Activated T-cell treated with anti-CD3 and anti-CD28 coated beads for 24 hours (primary cell): ENCODE data around the gene MLLT6.

Experiments
- DNase-seq: peaks from one replicate; pipeline ENCODE4 v3.0.0-alpha.2; 2020; ENCODE audit warnings: low read depth

The MLLT6 gene

DNA sequence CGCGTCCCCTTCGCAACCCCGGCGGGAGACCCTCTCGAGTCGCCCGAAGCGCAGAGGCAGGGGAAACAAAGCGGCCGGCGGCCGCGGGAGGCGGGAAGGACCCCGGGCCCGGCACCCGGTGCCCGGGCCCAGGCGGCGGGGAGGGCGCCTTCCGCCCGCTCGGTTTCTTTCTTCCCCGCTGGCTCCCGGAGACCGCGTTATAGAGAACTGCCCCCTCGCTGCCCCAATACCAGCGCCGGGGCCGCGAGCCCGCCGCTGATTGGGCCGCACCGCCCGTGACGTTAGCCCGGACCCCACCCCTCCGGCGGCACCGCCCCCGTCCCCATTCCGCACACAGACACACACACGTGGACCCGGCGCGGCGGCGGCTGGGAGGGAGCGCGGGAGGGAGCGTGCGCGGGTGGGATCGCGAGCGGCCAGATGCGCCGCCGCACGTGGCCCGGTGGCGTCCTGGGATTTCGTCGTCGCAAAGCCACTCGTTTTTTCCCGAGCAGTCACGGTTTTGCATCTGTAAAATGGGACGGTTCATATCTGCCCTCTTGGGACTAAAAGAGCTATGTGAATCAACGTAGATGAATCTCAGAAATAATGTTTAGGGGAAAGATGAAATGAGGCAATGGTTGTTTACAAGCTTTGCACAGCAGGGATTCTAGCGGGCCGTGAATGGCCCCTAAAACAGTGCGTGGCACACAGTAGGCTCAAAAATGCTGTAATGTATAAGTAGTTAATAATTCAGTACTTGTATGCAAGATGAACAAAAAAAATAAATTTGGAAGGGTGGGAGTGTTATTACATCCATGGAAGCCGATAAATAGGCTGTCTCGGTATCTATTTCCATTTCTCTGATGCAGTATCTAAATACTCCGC, 30.1 kb upstream of the MLLT6 start, which contains the start of gene EPOP:
Gene EPOP, minus strand, starts transcription at position 209 of the 867 bp plus-strand sequence. CDS start 462 bp downstream, outside the sequence.
- peak; percentile 91 for DNase-seq

GRCh38 chr17:38676706-38677504, 28.2 kb upstream of the MLLT6 start:
- peak; percentile 83 for DNase-seq

- DNase-seq, result no peak
Observed at GRCh38 chr17:38677819-38678218, 27.3 kb upstream of the MLLT6 start.

GRCh38 chr17:38681096-38681495, 24.0 kb upstream of the MLLT6 start:
- DNase-seq, result no peak

DNA sequence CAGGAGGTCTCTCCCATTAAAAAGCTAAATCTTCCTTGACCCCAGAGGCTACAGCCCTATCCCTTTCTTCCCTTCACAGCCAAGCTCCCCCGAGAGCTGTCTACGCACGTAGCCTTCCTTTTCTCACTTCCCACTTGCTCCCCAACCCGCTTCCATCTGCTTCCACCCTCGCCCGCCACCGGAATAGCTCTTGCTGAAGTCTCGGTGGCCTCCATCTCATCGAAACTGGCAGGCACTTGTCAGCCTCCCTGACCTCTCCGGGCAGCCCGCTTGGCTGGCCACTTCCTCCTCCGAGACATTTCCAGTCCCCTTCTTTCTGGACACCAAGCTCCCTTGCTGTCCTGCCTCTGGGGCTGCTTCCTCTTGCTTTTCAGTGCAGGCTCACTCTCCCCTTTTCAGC, 19.6 kb upstream of the MLLT6 start:
- DNase-seq, result no peak

DNA sequence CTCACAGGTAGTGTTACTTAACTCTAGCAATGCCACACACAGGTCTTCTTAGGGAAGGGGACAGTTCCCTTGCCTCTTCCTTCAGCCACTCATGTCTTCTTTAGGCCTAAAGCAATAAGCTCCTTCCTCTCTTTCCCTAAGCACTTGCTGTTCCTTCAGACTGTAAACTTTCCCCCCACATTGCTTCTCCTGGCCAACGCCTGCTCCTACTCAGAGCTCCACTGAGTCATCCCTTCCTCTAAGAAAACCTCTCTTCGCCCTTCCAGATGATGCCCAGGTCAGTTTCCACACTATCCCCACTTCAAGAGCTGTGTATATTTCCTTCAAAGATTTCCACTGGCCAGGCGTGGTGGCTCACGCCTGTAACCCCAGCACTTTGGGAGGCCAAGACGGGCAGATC, 17.8 kb upstream of the MLLT6 start:
- DNase-seq, result no peak

DNA sequence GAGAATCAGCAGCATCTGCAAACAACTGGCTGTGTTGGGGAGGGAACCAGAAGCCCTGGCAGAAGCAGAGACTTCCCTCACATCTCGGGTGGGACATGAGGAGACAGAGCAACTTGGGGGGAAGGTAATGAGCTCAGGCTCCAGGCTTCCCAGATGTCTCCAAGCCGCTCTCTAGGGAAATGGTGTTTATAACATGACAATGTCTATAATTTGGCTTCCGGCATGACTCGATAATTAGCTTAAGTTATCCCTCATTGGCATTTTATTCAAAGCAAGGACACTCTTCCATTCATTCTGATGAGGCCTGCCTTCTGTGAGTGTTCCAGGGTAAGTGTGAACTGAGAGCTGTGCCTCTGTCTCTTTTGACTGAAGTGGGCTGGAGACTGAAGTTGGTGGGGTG, 14.7 kb upstream of the MLLT6 start:
- no peak for DNase-seq

GRCh38 chr17:38691154-38691553, 13.9 kb upstream of the MLLT6 start:
- no peak for DNase-seq

GRCh38 chr17:38693700-38694329, 11.3 kb upstream of the MLLT6 start:
- no peak for DNase-seq

DNA sequence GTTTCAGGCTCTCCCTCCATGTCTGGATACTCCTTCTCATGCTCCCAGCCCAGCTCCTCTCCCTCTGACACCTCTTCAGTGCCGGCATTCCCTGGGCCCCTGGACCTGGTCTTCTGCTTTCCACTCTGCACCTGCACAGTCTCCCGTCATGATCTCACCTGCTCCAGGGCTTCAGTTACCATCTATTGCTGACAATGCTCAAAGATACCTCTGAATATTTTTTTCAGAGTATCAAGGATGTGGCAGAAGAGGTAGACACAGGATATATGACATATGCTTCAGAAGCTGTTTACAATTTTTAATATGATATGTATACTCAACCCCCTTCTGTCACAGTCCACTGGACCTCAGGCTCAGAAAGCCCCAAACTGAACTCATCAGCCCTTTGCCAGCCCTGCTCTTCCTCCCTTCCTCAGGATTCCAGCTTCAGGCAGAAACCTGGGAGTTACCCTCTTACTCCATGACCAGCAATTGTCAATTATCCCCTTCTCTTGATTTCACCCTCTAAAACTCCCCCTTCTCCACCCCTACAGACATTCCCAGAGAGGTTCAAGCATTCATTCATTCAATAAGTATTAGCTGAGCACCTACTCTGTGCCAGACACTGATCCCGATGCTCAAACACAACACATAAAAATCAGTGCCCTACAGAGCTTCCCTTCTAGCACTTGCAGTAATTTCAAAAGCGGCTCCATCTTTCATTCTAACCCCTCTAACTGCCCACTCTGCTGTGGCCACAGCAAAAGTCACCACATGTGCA, 7.8 kb upstream of the MLLT6 start:
- no peak for DNase-seq

GRCh38 chr17:38698760-38699159, 6.3 kb upstream of the MLLT6 start:
- no peak for DNase-seq

DNA sequence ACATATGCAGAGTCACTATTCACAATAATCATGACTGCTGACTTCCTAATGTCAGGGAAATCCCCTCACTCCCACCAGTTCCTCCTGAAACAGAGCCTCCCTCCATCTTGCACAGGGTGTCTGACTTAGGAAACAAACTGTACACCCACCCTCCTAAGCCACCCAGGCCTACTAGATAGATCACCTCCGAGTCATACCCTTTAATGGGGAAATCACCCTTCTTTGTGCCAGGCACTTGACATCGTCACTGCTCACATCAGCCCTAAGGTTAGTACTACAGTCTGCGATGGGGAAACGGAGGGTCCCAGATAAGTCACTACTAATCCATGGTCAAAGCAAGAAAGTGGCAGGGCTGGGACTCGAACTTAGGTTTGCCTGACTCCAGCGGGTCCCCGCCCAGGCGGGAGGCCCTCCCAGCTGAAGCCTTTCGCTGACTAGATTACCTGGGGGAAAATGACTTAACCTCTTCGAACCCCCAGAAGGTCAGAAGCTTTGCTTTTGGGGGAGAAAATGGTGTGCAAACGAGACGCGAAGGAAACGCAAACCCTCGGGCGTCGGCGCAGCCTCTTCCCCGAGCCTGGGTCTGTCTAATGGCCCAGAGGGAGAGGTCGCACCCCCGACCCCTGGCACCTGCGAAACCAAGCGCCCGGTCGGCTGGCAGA, 3.4 kb upstream of the MLLT6 start:
- peak; percentile 81 for DNase-seq

- peak; percentile 75 for DNase-seq
Observed at GRCh38 chr17:38702166-38702915, 2.7 kb upstream of the MLLT6 start.

DNA sequence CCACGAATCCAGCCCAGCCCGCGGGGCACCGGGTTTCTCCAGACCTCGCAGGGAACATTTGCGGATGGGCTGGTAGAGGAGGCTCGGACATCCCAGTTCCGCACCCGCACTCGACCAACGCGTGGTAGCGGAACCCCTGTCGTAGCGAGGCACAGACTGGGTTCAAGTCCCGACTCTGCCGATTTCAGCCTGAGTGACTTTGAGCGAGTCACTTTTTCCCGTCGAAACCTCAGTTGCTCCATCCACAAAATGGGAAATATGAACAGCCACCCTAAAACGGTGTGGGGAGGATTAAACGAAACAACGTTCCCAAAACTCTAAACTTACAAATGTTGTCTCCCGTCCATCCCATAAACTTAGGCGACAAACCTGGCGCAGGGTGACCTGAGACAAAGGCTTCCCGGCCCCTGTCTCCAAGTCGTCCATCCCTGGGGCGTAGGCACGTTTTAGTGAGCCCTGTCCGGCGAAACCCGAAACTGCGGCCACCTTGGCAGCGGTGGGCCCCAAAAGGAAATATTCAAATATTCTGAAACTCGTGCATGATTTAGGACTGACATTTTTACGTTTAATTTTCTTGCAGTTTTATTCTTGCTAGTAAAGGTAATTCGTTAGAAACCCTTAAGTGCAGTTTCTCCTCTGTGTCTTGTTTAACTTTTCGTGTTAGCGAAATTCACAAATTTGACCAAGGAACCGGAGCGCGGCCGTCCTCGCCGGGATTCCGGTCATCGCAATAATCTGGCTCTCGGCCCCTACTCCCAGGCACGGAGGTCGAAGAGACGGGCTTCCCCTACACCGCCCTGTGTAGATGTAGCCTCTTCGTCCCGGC, 1.9 kb upstream of the MLLT6 start:
- DNase-seq, result peak; percentile 30

- DNase-seq, result peak; percentile 84
Observed at GRCh38 chr17:38703742-38704605, 1.1 kb upstream of the MLLT6 start.

DNA sequence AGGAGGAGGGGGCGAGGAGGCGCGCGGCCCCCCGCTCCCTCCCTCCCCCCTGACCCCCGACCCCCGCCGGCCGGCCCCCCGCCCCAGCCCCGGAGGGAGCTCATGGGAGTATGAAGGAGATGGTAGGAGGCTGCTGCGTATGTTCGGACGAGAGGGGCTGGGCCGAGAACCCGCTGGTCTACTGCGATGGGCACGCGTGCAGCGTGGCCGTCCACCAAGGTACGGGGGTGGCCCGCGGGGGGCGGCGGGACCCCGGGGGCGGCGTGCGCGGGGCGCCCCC, 390 bp downstream of the MLLT6 start:
- no peak for DNase-seq

DNA sequence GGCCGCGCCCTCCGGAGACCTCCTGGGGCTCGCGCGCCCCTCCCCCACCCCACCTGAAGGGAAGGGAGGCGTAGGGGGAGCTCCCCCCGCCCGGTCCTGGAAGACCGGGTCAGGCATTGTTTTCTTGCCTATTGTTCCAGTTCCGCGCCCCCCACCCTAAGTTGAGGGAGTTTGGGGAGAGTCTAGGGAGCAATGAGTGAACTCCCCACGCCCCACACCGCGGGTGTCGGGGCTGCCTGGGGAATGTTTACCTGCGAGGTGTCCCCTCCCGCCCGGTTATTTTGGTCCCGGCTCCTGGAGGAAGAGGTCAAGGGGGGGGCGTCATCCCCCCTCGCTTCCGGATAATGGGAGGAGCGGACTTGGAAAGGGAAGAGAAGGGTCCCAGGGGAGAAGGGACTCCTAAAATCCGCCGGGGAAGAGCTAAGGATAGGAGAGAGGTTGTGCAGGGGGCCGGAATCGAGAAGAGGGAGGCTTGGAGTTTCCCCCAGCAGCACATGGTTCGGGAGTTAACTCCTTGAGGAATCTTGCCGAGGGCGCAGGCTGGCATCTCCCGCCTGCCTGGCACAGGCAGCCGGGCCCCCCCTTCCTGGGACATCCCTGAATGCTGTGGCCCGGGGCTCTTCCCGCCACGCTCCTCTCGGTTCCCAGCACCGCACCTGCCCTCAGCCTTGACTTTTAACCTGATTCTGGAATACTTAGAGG, 881 bp downstream of the MLLT6 start:
- peak; percentile 28 for DNase-seq

DNA sequence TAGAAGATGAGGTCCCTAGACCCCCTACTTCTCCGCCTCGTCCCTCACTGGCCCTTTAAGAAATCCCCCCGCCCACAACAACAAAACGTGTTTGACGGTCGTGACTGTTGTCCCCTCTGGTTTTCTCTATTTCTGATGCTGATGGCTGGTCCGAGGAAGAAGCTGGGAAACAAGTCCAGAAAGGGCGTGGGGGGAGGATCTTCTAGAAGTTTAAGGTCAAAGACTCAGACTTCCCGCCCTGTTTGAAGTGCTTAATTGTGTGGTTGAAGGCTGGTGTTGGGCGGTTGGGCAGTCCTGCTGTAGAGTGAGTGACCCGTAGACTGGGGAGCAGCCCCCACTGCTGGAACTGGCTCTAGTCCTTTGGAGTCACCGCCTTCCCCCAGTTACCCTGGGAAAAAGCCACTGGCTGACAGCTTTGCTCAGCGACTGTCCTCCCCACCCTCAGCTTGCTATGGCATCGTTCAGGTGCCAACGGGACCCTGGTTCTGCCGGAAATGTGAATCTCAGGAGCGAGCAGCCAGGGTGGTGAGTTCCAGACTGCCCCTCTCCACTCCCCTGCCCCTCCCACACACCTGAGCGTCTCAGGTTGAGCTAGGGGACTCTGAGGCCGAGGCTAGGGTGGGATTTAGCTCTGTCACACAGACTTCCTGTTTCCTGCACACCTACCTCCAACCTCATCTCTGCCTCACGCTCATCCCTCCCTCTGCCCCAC, 1.6 kb downstream of the MLLT6 start:
- peak; percentile 26 for DNase-seq
